ENCODE measurements around the gene GJC1. TPM values are rescaled to one million over a fixed set of nuclear protein-coding genes. Genes with fewer than 3 reads are reported as not detected.

GJC1 gene
- total and polyA plus RNA-seq, 2 donors (not counting 3 experiments of a cell fraction or from before 2014, with no cell fraction given): 13.8 to 39.7 TPM

- Histone ChIP-seq H3K9me3 (replicated peaks; ENCODE audit: control insufficient read depth, insufficient read depth, low read length) (no peaks in the 10 kb centered on the region), H3K27me3 (ENCODE audit: control insufficient read depth in 2 of 2, insufficient read depth in 2 of 2, low read length in 2 of 2) (no peaks in the 10 kb centered on the region), H3K9ac (replicated peaks; ENCODE audit: extremely low read depth, insufficient read depth, low read length) (no peak overlapping the region), H3K4me1 (ENCODE audit: control insufficient read depth, extremely low read depth, insufficient read depth, low read length) (no peaks in the 10 kb centered on the region), H3K4me3 (replicated peaks in 1 of 3; ENCODE audit: insufficient read depth in 1 of 3, low read depth in 1 of 3, low read length in 3 of 3) (no peak overlapping the region), H3K4me2 (ENCODE audit: insufficient read depth, low read length) (no peak overlapping the region), H3K27ac (ENCODE audit: insufficient read depth, low read depth, low read length) (no peak overlapping the region), H4K20me1 (replicated peaks; ENCODE audit: control insufficient read depth, extremely low read depth, insufficient read depth, low read length) (peaks cover 2% of the 10 kb centered on the region), H3K79me2 (ENCODE audit: control insufficient read depth, insufficient read depth, low read length) (no peaks in the 10 kb centered on the region), H2AFZ (ENCODE audit: low read depth, low read length) (no peak overlapping the region), H3K9me1 (replicated peaks; ENCODE audit: control insufficient read depth, extremely low read depth, insufficient read depth, low read length) (no peaks in the 10 kb centered on the region), H3K36me3 (ENCODE audit: control insufficient read depth in 2 of 2, extremely low read depth in 1 of 2, insufficient read depth in 2 of 2, low read length in 2 of 2) (peaks cover 13 to 15% of the 10 kb centered on the region in 2 experiments)
- CTCF ChIA-PET: interaction anchor here (1.2 to 1.9 kb wide), 3 partner anchors 22 to 42 kb away, joined by 3 to 7 read pairs (median 4); partner anchors contain the start of gene ADAM11
- intact Hi-C loops (cut with micrococcal nuclease): no loop called here
- dilution Hi-C loops (cut with MboI; ENCODE audit: extremely low pct_ligation_motif_present, low sequenced_read_pairs): no loop called here
- POLR2A ChIA-PET: no interaction called here
- TF ChIP-seq POLR2A (IDR thresholded peaks at IDR 0.05; ENCODE audit: low read depth, low read length) (no peak), GATA2 (IDR thresholded peaks at IDR 0.05; ENCODE audit: insufficient read depth, insufficient read length, low read depth, low read length) (no peak), JUN (IDR thresholded peaks at IDR 0.05; ENCODE audit: borderline replicate concordance, insufficient read depth, insufficient read length, low read depth) (no peak), EZH2 (IDR thresholded peaks at IDR 0.05; ENCODE audit: borderline replicate concordance, low read depth, low read length, severe bottlenecking) (no peak), MYC (IDR thresholded peaks at IDR 0.05; ENCODE audit: low read depth, low read length) (no peak)
- TF ChIP-seq, protein P1, sequence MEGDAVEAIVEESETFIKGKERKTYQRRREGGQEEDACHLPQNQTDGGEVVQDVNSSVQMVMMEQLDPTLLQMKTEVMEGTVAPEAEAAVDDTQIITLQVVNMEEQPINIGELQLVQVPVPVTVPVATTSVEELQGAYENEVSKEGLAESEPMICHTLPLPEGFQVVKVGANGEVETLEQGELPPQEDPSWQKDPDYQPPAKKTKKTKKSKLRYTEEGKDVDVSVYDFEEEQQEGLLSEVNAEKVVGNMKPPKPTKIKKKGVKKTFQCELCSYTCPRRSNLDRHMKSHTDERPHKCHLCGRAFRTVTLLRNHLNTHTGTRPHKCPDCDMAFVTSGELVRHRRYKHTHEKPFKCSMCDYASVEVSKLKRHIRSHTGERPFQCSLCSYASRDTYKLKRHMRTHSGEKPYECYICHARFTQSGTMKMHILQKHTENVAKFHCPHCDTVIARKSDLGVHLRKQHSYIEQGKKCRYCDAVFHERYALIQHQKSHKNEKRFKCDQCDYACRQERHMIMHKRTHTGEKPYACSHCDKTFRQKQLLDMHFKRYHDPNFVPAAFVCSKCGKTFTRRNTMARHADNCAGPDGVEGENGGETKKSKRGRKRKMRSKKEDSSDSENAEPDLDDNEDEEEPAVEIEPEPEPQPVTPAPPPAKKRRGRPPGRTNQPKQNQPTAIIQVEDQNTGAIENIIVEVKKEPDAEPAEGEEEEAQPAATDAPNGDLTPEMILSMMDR (IDR thresholded peaks at IDR 0.05; ENCODE audit: extremely low read depth in 1 of 2, insufficient read depth in 1 of 2, low read depth in 1 of 2, low read length in 2 of 2): no peak
- no TSS peak for BruUV-seq (replicated peaks)
- FAIRE-seq: no peak
- no peak for DNase-seq (ENCODE audit: low read depth, low spot score)
These were observed 28.2 kb downstream of the GJC1 start for GRCh38 chr17:44801880-44802279.

DNA sequence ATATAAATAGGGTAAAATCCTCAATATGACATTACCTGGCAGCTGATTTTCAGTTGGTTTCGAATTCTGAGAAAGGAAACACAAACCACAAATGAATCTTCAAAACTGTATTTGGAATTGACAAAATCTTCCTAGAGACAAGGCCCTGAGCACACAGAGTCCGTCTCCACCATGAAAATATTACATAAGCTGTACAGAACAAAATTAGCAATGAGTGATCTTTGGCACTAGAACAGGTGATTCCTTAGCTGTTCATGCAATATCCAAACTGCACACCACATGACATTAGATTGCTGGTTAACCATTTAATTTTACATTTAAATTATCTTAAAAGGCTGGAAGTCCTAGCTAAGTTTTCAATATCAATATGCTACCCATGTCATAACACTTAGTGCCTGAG is 31.7 kb downstream of the GJC1 start:
- Histone ChIP-seq H3K36me3 (ENCODE audit: control insufficient read depth in 2 of 2, extremely low read depth in 1 of 2, insufficient read depth in 2 of 2, low read length in 2 of 2) (peaks cover 0 to 2% of the 10 kb centered on the region in 2 experiments), H2AFZ (ENCODE audit: low read depth, low read length) (no peak overlapping the region), H3K4me1 (ENCODE audit: control insufficient read depth, extremely low read depth, insufficient read depth, low read length) (peaks cover 22% of the 10 kb centered on the region), H3K4me2 (ENCODE audit: insufficient read depth, low read length) (no peak overlapping the region), H3K79me2 (ENCODE audit: control insufficient read depth, insufficient read depth, low read length) (no peaks in the 10 kb centered on the region), H3K9me1 (replicated peaks; ENCODE audit: control insufficient read depth, extremely low read depth, insufficient read depth, low read length) (no peaks in the 10 kb centered on the region), H4K20me1 (replicated peaks; ENCODE audit: control insufficient read depth, extremely low read depth, insufficient read depth, low read length) (no peaks in the 10 kb centered on the region), H3K9me3 (replicated peaks; ENCODE audit: control insufficient read depth, insufficient read depth, low read length) (no peaks in the 10 kb centered on the region), H3K4me3 (replicated peaks in 1 of 3; ENCODE audit: insufficient read depth in 1 of 3, low read depth in 1 of 3, low read length in 3 of 3) (no peak overlapping the region), H3K27me3 (ENCODE audit: control insufficient read depth in 2 of 2, insufficient read depth in 2 of 2, low read length in 2 of 2) (no peaks in the 10 kb centered on the region), H3K27ac (ENCODE audit: insufficient read depth, low read depth, low read length) (no peak overlapping the region), H3K9ac (replicated peaks; ENCODE audit: extremely low read depth, insufficient read depth, low read length) (no peak overlapping the region)
- TF ChIP-seq FOS (IDR thresholded peaks at IDR 0.05; ENCODE audit: borderline replicate concordance, insufficient read depth, low read length) (no peak), POLR2AphosphoS5 (IDR thresholded peaks at IDR 0.05; ENCODE audit: insufficient read depth, low read depth, low read length) (no peak), POLR2A (IDR thresholded peaks at IDR 0.05; ENCODE audit: low read depth, low read length) (no peak), JUN (IDR thresholded peaks at IDR 0.05; ENCODE audit: borderline replicate concordance, insufficient read depth, insufficient read length, low read depth) (no peak), GATA2 (IDR thresholded peaks at IDR 0.05; ENCODE audit: insufficient read depth, insufficient read length, low read depth, low read length) (no peak), EZH2 (IDR thresholded peaks at IDR 0.05; ENCODE audit: borderline replicate concordance, low read depth, low read length, severe bottlenecking) (no peak), MYC (IDR thresholded peaks at IDR 0.05; ENCODE audit: low read depth, low read length) (no peak)
- TF ChIP-seq, protein P2, sequence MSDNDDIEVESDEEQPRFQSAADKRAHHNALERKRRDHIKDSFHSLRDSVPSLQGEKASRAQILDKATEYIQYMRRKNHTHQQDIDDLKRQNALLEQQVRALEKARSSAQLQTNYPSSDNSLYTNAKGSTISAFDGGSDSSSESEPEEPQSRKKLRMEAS (IDR thresholded peaks at IDR 0.05; ENCODE audit: insufficient read depth, insufficient read length): no peak
- TF ChIP-seq, protein P1 (IDR thresholded peaks at IDR 0.05; ENCODE audit: extremely low read depth in 1 of 2, insufficient read depth in 1 of 2, low read depth in 1 of 2, low read length in 2 of 2): no peak
- dilution Hi-C loops (cut with MboI; ENCODE audit: extremely low pct_ligation_motif_present, low sequenced_read_pairs): no loop called here
- FAIRE-seq: no peak
- no peak for DNase-seq (ENCODE audit: low read depth, low spot score)
- POLR2A ChIA-PET: interaction anchor here (1.0 kb wide), 1 partner anchor 47 kb away, joined by 3 read pairs; no protein-coding TSS in a partner anchor
- CTCF ChIA-PET: interaction anchor here (0.9 to 2.9 kb wide), 3 partner anchors 11 to 65 kb away, joined by 3 to 14 read pairs (median 4); no protein-coding TSS in a partner anchor
- BruUV-seq (replicated peaks): no TSS peak
- intact Hi-C loops (cut with micrococcal nuclease): no loop called here
